CD4-positive, alpha-beta T cell treated with Interleukin-17A for 4 hours (primary cell): ENCODE data around the gene LRFN2.

ENCODE experiments used
- DNase-seq: peaks from one replicate; pipeline ENCODE4 v3.0.0-alpha.2; 2020; ENCODE audit warnings: mixed read lengths

Gene LRFN2

DNA sequence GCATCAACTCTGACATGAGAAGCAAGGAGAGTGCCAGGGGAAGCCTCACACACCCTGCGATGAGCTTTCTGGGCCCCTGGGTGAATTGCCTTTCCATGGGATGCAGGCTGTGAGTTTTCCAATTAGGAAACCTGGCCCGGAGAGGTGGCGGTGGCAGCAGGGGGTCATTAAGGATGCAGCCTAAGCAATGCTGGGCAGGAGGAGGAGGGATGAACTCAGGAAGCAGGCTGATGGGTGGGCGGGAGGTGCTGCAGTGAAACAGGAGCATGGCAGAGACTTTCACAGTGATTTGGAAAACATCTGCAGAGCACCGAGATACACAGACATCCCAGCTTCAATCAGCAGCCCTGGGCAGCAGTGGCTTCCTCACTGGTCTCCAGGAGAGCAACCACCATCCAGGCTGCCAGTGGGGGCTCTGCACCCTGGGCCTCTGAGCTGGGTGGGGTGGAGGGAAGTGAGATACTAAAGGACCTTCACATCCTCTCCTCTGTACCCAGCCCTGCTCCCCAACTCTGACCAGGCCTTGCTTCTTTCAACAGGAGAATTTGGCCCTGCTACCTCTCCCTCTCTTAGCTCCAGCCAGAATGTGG, 44.9 kb downstream of the LRFN2 start:
- no peak for DNase-seq

DNA sequence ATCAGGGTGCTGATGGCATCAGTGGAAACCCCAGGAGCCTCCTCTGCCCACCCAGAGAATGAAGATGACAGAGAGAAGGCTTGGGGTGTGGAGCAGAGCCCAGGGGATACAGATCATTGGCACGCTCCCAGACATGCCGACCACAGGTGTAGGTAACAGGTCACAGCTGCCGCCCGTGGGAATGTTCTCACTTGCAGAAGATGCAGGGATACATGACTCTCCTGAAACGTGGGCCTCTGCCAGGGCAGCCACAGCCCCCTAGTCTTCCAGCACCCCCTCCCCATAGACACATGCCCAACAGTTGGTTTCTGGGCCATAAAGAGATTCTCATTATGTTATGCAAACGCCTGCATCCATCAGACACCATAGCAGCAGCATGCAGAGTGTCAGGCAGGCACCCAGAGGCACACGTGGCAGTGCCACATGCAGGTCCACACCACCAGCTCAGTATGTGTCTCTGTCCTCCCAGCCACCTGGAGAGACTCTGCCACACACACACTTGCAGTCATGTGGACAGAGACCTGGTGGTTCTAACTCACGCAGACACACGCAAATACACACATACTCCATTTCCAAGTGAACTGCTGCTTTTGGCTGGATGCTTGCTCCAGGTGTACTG, 45.5 kb downstream of the LRFN2 start:
- DNase-seq, result no peak

DNA sequence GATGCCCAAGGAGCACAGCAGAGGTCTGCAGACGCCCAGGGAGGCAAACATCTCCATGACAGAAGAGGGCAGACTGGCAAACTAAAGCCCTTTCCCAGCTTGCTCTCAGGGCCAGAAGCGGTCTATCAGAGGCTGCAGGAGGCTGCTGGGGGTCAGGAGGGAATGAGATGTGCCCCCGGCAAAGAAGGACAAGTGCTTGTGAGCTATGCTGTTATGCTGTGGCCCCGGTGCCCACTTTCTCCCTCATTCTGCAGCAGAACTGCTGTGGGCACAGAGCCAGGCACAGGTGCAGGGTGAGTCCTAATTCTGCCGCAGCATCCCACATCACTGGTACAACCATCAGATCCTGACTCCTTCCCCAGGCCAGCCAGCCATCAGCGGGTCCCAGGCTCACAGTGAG, 46.4 kb downstream of the LRFN2 start:
- DNase-seq, result no peak

DNA sequence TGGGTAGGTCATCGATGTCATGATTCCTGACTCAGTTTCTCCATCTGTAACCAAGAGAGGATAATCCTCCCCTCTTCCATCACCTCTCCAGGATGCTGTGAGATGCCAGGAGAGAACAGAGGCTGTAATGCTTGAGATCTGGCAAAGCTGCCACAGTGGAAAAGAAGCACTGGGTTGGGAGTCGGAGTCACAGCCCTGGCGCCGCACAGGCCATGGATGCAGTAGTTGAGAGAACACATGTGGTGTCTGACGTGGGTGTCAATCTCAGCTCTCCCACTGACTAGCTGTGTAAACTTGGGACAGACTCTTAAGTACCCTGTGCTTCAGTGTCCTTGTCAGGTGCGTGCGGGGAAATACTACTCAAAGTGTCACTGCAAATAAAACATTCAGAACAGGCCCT, 47.3 kb downstream of the LRFN2 start:
- no peak for DNase-seq

DNA sequence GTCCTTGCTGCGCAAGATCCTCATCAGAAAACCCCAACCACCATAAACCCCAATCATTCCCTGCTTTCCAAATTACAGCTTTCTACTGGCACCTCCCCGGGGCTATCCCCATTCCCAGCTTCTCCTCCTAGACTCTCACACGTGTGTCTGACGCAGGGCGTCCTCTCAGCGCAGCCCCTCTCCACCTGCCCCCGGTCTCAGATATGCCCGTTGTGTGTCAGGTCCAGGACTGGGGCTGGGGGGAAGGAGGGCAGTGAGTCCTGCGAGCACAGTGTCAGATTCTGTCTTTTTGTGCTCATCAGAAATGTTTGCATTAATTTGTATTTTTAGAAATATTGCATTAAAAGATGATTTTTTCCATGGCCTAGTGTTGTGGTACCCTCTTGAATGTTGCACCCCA, 48.6 kb downstream of the LRFN2 start:
- no peak for DNase-seq

DNA sequence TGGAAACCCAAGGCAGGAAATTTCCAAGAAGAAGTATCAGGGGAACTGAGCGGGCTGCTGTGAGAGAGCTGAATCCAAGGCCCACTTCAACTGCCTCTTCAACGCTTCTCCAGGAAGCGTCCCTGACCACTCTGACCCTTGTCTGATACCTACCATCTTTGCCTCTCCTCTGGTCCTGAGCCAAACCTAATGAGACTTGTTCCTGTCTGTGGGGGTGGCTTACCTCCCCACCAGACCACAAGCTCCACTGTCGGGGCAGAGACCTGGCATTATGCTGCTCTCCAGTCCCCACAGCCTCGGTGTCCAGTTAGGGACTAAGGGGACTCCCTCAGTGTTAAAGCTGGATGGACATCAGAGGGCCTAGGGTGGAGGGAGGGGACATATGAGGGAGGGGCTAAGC, 49.7 kb downstream of the LRFN2 start:
- no peak for DNase-seq

DNA sequence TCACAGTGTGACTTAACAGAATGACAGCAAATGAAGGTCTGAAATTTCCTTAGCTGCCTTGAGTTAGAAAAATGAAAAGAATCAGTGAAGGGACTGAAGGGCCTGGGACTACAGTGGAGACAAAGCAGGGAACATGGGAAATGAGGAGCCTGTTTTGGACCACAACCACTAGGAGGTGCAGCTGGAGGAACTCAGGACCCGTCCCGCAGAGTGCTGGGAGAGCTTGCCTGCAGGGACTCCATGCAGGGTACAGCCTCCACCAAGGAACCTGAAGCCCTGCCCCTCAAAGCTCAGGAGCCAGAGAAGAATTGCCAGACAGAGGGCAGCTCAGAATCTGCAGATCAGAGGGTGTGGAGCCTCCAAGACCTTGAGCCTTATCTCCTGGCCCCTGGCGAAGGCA, 50.7 kb downstream of the LRFN2 start:
- no peak for DNase-seq

DNA sequence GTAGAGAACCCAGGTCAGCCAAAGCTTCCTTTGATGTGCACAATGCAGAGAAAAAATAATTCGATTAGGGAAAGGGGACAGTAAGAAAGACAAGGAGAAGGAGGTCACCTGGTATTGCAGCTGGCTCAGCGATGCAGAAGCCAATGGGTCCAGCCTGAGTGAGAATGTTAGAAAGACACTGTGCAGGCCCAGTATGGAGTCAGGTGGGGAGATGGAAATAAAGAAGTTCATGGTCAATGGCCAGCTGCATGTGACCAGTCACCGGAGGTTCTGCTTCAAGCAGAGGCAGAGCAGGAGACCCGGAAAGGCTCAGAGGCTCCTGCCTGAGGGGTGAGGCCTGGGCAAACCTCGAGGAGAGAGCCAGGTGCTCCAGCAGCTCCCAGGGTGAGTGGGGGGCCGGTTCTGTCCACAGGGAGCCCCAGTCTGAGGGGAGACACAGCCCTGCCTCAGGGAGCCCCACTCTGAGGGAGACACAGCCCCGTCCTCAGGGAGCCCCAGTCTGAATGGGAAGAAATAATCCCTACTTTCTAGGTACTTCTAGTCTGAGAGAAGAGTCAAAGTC, 51.3 kb downstream of the LRFN2 start:
- no peak for DNase-seq

DNA sequence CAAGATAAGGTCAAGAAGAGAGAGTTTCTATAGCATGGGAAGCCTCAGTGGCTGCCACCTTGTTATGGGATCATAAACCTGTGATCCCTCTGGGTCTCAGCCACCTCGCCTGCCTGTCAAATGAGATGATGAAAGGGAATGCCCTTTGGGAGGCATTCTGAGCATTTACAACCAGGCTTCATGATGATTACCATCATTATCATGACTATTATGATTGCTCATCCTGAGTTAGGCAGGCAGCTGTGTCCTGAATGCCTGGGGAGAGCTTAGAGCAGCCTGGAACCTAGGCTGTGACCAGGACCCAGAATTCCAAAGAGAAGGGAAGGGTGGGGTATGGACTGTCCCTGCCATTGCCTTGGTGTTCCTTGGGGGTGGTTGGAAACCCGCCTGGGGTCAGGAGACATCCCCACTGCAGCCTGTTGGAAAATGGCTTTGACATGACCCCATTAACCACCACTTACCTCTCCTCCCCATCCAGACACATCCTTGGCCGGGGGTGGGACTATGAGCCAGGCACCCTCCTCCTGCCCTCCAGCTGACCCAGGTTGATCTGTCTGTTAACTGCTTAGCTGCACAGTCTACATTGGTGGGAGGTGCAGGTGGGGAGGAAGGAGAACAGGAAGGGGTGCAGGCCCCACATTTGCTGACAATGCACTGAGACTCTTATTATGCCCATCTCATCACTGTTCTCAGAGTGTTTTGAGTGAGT, 51.9 kb downstream of the LRFN2 start:
- no peak for DNase-seq

DNA sequence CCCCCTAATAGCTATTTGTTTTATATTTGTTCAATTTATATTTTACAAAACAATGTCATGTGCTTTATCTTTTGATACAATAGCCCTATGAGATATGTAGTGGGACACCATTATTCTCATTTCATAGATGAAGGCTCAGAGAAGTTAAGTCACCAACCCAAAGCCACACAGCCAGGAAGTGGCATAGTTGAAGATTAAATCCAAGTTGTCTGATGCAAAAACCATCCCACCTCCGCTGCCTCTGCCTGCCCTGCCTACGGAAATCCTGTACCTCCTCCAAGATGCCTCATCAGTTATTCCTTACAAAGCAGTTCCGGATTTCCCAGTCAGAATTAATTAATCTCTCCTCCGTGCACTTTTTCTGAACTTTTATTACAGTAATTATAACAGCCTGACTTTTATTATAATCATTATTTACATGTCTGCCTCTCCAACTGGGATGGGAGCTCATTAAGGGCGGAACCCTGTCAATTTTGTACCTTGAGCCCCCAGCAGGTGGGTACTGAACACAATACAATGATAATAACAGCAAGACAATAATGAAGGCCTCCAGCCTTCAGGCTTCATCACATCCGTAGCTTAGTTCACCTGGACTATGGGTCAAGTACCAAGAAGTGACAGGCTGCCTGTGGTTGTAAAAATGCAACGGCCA, 54.7 kb downstream of the LRFN2 start:
- no peak for DNase-seq

DNA sequence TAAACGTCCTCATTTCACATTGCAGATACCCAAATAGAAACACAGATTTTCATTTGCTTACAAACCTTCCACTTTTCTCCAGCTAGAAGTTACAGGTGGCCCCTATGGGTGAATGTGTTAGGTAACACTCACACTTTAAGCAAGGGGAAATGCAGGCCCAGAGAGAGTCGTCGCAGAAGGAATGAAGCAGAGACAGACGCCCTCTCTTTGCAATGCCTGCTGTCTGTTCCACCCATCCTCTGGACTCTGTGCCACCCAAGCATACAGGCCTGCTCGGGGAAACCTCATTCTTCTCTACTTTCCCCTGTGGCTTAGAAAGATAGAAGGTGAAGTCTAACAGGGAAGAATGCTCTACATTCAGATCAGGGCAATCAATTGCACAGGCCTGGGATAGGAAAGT, 57.2 kb downstream of the LRFN2 start:
- DNase-seq, result no peak

DNA sequence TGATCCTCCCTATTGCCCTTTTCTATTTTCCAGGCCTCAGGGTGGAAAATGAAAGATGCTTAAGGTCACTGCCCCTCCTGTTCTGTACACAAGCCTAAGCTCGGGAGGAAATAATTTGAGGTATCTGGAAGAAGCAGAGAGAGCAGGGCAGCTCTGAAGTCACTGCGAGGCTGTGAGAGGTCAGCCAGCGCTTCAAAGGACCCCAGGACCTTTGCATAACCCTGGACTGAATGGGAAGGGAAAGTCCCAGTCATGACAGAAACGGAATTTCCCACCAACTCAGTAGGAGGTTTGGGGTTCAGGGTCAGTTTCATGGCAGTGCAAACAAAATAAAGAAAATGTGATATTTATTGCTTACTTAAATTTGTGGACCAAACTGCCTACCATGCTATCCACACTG, 58.1 kb downstream of the LRFN2 start:
- no peak for DNase-seq

DNA sequence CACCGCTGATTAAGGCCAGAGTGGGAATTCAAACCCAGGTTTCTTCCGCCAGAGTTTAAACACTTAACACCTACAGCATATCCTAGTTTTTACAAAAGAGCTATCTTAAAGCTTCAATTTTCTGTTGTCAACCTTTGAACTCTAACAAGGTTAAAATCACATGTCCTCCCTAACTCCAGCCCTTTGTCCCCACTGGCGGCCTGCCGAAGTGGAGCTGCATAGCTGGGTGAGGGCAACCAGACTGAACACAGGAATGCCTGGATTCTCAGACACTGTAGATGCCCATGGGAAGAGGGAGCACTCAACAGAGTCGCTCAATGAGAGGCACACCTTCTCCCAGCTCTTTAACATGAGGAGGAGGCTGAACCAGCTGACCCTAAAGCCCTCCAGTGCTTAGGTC, 59.1 kb downstream of the LRFN2 start:
- no peak for DNase-seq

DNA sequence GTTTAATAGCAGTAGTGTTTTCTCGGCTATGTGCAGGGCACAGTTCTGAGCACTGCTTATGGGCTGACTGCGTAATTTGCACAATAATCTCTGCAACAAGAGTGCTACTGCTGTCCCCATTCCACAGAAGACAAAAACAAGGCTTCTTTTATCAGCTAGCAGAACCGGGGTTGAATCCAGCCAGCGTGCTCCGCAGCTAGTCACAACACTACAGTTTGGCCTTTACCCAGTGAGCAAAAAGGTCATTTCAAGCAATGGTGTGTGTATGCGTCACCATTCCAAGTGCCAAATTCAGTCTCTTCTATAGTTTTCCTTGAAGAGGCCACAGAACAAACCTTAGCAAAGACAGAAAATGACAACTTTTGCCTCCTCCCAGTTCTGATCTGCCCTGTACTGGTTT, 61.1 kb downstream of the LRFN2 start:
- DNase-seq, result no peak

DNA sequence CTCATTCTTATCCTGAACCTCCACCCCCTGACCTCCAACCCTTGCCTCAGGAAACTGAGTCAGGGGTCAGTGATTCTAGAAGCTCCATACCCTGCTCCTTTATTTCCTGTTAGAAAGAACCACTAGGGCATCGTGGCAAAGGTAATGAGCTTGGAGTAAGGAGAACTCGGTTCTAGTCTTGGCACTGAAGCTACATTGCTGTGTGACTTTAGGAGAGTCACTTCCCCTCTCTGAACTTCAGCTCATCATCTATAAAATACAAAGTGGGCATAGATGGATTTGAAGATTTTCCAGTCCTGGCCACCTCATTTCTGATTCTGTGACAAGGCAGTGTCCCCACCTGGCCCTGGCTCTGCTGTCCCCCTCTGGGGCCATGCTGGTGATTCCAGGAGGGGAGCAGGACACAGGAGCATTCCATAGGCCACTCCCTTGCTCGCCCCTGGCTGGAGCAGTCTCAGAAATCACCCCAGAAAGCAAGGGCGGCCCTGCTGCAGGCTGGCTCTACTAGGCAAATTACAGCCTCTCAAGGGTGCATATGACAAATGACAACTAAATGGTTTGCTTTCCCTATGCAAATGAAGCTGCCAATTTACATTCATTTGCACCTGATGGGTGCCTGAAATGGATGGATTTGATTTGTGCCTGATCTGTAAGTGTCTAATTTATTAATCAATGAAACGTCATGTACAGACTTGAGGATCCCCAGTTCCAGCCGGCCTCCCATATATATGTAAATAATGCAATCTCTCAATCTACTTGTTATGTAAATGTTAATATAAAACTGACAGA, 62.2 kb downstream of the LRFN2 start:
- no peak for DNase-seq

DNA sequence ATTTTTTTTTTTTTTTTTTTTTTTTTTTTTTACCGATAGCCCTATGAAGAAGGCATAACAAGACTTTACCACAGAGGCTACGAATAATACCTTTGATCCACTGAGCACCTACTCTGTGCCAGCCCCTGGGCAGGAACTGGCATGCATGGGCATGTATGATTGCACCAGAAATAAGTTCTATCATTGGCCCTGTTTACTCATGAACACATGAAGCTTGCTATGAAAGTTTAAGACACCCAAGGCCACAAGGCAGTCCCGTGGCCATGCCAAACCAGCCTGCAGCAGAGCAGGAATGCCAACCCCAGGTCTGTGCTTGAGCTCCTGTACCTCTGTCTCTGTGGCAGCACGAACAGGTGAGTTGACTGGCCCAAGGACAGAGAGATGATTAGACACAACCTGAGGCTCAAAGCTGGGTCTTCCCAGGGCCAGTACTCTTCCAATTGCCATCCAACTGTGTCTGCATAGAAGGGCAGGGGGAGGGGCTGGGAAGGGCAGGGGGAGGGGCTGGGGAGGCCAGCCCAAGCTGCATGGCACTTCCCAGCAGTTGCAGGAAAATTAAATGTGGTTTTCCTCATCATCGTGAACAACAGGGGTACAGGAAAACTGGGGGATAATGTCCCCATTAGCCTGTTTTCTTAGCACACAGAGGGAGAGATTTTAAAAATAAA, 63.5 kb downstream of the LRFN2 start:
- no peak for DNase-seq

DNA sequence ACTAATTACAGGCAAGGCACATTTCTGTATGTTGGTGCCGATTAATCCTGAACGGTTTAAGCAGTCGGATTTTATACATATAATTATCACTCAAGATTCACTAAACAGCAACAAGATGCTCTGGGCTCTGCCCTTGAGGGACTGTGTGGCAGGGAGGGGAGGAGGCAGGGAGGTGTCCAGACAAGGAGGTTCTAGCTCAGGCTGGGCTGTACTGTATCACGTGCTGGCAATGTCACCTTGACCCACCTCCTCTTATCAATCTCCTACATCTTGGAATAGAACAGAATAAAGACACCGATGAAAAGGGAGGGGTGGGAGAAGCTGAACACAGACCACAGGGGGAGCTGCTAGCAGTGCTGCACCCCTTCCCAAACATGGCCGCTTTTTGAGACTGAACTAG, 65.7 kb downstream of the LRFN2 start:
- DNase-seq, result no peak

DNA sequence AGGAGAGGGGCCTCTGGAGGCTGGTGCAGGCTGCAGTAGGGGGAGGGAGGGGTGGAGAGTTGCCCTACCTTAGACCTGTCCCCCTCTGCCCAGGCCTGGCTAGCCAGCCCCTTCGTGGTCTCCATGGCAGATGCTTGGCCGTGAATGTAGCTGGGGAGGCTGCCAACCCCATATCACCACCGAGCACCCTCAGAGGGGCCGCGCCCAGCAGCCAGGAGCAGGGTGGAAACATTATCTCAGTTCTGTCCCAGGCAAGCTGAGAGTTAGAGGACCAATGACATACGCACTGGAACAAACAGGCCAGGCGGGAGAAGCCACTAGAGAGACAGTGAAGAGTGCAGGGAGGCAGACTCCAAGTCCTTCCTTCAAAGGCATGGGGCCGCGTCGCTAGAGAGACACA, 66.5 kb downstream of the LRFN2 start:
- no peak for DNase-seq

DNA sequence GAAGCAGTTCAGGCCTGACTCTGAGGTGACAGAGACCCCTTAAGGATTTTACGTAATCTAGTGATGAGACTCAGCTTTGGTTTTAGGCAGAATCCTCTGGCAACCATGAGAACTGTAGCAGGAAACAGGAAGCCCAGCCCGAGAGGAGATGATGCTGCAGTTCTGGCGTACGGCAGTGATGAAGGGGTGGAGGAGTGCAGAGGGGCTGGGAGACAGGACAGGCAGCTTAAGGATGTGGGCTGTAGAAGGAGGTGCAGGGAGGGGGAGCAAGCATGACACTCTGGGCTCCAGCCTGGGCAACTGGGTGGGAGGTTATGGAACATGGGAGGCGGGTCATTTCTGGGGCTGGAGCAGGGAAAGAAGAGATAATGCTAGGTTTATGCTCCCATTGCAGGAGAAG, 67.1 kb downstream of the LRFN2 start:
- no peak for DNase-seq

DNA sequence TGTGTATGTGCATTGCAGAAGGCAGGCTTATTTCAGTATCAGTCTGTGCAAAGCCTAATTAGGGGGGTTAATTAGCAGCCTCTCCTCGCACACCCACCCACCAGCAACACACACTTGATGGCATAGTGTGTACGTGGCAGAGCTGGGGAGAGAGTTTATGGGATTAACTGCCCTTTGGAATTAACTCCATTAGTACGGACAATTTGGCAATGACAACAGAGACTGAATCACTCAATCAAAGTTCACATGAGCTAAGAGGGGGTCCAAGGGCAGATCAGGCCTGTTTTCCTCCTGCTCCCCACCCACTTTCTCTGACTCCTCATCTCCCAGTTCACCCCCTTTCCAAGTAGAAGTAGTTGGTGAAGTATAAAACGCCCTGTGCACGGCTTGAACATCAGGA, 69.5 kb downstream of the LRFN2 start:
- DNase-seq, result no peak

DNA sequence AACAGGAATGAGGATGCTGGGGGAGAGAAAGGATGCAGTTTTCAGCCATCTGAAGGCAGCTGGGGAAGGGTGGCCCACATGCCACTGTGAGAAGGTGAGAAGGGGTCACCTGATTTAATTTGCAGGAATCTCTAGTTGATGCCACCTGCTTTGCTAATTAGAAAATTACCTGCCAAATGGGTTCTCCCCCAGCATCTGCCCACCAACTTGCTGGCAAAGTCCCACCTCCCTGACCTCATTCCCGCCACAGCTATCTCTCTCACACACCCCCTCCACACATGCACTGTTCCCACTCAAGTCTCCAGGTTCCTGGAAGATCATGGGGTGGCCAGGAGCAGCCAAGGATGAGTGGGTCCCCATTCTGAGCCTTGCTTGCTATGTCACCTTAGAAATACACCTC, 70.7 kb downstream of the LRFN2 start:
- no peak for DNase-seq

DNA sequence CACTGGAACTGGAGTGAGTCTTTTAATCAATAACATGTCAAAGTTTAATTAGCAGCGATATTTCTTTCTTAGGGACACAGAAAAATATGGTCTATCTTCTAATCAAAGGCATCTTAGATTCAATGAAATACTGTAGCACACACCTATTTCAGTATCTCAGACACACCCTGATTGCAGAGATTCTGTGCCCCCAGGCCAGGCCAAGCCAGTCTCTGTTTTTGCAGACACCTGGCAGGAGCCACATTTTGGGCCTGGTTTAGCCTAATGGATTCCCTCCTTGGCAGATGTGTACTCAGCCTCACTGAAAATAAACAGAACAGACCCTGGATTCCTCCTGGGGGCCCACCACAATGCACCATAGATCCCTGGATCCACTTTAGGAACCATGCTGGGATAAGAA, 74.8 kb downstream of the LRFN2 start:
- DNase-seq, result no peak

DNA sequence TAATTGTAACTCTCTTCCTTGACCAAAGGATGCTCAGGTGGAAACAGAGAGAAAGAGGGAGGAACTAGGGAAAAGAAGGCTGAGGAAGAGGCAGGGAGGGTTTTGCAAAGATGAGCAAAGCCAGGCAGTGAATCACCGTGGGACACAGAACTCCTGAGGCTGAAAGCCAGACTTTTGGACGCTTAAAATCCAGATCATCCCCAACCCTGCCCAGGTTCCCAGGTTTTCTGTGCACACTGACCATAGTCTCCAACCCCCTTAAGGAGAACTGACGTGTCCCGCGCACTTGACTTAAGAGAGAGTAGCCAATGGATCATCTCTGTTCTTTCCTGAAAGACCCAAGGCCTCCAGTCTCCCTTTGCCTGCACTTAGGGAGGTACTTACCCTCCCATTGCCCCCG, 75.3 kb downstream of the LRFN2 start:
- DNase-seq, result no peak
